ENCODE results near the gene ATP11C. TPM values are rescaled to one million over a fixed set of nuclear protein-coding genes. Genes with fewer than 3 reads are reported as not detected.
"Not testable (repeated sequence)": the region's sequence is repeated elsewhere in the genome, so short reads cannot be mapped to it uniquely, and the experiment has no call there.

Gene ATP11C
- polyA plus RNA-seq, 3 donors: 39.4 to 44.5 (median 41.4) TPM

DNA sequence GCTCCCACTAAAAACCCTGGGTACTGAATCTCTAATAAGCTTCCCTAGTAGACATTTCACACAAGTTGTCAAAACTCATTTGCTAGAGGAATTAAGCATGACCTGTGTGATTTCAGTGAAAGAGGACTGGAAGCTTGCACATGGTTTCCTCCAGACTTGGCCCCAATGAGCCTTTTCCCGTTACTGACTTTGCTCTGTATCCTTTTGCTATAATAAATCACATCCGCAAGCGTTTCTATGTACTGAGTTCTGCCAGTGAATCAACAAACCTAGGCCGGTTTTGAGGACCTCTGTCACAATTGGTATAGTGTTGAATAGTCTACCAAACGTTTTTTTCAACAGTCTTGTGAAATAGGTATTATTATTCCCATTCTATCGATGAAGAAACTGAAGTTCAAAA lies 8.2 kb downstream of the ATP11C start:
- no peak for DNase-seq (ENCODE audit: low read depth in 3 of 3, low spot score in 2 of 3)

DNA sequence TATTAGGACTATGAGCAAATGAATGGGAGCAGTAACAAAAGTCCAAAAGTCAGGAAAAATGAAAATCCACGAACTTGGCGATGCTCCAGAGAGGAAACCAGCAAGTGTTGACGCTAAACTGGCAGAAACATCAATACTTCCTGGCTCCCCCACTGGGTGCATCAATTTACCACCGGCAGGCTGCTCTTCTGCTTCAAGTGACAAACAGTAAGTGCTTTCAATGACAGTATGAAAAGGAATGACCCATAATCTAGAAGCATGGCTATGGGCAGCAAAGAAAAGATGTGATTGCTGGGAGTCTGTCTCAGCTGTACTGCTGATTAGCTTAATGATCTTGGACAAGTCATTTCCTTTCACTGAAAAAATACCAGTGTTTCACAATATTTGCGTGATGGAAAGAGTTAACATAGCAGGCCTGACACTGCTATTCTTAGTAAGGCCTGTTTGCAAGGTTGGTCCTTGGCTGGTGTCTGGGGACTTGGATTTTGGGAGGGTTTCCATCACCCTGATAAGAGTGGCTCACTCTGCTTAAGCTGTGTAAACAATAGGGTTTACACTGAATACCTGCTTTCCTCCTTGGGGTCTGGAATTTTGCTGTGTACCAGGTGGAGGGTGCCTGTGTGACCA lies 8.7 kb downstream of the ATP11C start:
- no peak for DNase-seq (ENCODE audit: low read depth in 3 of 3, low spot score in 2 of 3)

- DNase-seq (ENCODE audit: low read depth in 3 of 3, low spot score in 2 of 3): not testable (repeated sequence)
Measured at GRCh38 chrX:139921142-139921541, 11.7 kb downstream of the ATP11C start.

DNA sequence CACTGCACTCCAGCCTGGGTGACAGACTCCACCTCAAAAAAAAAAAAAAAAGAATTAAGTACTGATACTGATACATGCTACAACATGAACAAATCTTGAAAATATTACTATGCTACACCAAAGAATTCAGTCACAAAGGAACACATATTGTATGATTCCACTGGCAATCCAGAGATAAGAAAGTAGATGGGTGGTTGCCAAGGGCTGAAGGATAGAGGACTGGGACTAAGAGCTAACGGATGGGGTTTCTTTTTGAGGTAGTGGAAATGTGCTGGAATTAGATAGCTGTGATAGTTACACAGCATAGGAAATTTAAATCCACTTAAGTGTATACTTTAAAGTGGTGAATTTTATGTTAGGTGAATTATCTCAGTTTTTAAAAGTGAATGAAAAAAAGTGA lies 12.5 kb downstream of the ATP11C start:
- DNase-seq (ENCODE audit: low read depth in 3 of 3, low spot score in 2 of 3): no peak

- no peak for DNase-seq (ENCODE audit: low read depth in 3 of 3, low spot score in 2 of 3)
Measured at GRCh38 chrX:139914421-139914820, 18.4 kb downstream of the ATP11C start.

GRCh38 chrX:139909712-139910111 lies 23.1 kb downstream of the ATP11C start:
- no peak for DNase-seq (ENCODE audit: low read depth in 3 of 3, low spot score in 2 of 3)

DNA sequence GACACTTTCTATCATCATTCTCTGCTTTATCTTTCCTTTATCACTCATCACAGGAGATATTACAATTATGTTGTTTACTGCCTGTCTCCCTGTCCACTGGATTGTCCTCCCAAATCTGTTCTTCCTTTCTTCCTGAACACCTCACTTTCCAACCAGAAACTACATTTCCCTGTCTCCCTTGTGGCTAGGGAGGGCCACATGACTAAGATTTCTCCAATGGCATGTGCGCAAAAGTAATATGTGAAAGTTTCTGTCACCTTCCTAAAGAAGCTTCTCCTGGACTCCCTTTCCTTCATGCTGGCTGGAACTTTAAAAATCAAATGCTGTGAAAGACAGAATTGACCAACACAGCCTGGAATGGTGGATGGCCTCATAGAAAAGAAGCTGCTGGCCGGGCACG lies 25.8 kb downstream of the ATP11C start:
- DNase-seq (ENCODE audit: low read depth in 3 of 3, low spot score in 2 of 3): no peak

DNA sequence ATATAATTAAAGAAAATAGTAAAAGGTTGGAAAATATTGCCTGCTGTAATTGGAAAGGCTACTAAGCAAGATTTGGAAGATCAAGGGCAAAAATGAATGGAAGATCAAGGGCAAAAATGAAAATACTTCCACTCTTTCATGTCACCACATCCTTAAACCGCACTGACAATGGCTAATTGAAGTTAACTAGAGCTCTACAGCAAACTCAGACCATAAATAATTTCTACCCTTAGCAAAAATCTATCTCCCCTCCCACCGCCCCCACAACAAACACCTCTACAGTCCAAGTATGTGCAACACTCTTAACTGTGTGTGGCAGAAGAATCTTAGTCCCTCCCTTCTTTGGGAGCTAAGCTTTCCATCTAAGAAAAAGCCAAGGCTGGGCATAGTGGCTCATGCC lies 27.1 kb downstream of the ATP11C start:
- no peak for DNase-seq (ENCODE audit: low read depth in 3 of 3, low spot score in 2 of 3)

GRCh38 chrX:139905051-139905450 lies 27.8 kb downstream of the ATP11C start:
- no peak for DNase-seq (ENCODE audit: low read depth in 3 of 3, low spot score in 2 of 3)

DNA sequence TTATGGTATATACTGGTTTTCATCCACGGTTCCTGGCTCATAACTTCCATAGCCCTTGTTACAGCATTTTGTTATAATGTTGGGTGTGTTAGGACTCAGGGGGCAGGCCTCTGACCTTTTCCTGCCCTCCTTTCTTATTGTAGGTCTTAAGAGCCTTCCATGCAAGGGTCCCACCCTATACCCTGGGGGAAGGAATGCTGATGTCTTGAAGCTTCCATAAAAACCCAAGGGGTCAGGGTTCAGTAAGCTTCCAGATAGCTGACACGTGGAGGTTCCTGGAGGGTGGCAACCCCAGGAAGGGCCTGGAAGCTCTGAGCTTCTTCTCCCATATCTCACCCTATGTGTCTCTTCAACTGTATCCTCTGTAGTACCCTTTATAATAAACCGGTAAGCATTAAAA lies 29.6 kb downstream of the ATP11C start:
- no peak for DNase-seq (ENCODE audit: low read depth in 3 of 3, low spot score in 2 of 3)

DNA sequence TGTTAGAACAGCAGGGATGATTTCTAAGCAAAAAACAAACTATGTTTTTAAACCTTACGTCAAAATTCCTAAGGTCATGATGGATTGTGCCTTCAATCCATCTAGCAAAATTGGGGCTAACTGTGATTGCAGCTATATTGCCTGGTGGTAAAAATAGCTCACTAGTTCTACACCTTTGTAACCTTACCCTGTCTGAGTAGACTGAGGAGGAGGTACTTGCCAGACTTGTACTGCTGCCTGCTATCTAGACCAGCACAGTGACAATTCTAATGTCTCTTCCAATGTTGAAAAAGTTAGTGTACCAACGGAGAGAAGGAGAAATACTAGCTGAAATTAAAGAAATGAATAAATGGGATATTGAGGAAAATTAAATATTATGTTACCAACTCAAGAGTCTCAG lies 30.3 kb downstream of the ATP11C start:
- no peak for DNase-seq (ENCODE audit: low read depth in 3 of 3, low spot score in 2 of 3)

- no peak for DNase-seq (ENCODE audit: low read depth in 3 of 3, low spot score in 2 of 3)
Measured at GRCh38 chrX:139898334-139898733, 34.5 kb downstream of the ATP11C start.

DNA sequence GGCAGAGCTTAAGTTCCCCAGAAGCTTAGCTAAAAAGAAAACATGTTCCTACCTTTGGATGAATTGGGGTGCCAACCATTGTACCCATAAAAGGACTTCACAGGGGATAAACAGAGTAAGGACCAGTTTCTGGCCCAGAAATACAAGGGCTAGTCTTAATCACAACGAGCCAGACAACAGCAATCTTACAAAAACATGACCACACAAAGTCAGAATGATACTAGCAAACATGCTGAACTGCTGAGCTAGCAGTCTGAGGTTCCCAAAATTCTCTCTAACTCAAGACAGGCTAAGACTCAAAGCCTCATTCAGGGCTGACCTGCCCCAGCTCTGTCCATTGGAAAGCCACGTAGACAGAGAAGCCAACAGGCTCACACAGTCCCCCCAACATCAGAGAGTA lies 40.3 kb downstream of the ATP11C start:
- no peak for DNase-seq (ENCODE audit: low read depth in 3 of 3, low spot score in 2 of 3)

DNA sequence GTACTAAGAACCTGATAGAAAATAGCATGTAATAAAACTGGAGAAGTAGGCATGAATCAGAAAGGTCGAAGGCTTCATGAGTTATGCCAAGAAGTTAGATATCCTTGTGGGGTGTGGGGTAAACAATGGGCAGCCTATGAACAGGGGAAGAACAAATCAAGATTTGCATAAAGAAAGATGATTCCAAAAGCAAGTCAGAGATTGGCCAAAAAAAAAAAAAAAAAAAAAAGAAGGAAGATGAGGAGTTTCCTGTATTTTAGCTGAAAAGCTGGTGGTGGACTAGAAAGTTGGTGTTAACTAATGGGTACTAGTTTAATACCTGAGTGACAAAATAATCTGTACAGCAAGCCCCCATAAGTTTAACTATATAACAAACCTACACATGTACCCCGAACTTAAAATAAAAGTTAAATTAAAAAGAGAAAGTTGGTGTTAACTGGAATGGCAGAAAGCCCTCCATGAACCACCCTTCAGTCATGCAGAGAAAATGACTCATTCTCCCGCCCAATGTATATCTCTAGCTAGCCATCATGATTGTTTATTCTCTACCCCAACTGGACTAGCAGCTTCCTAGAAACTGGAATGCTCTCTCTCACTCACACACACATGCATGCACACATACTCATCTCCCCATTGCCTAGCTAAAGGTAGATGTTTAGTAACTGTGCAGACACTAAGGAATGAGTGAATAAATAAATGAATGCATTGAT lies 41.7 kb downstream of the ATP11C start:
- no peak for DNase-seq (ENCODE audit: low read depth in 3 of 3, low spot score in 2 of 3)

DNA sequence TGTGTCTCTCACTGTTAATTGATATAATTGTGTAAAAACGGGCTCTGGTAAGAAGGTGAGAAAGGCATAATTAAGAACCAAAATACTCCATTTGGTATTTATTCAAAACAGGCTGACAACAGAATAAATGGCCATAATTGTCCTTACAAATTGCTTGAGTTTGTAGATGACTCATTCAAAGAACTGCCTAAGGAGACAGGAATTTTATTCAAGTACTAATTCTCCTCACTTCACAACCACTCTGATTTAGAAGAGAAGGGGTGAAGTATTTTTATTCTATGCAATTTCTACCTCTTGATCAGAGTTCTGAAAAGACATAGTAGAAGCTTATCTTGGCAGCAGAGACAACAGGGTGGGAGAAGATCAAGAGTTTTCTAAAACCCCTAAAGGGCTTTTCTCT lies 43.1 kb downstream of the ATP11C start:
- no peak for DNase-seq (ENCODE audit: low read depth in 3 of 3, low spot score in 2 of 3)

- no peak for DNase-seq (ENCODE audit: low read depth in 3 of 3, low spot score in 2 of 3)
Measured at GRCh38 chrX:139883984-139884383, 48.9 kb downstream of the ATP11C start.

- no peak for DNase-seq (ENCODE audit: low read depth in 3 of 3, low spot score in 2 of 3)
Measured at GRCh38 chrX:139882299-139882698, 50.6 kb downstream of the ATP11C start.

DNA sequence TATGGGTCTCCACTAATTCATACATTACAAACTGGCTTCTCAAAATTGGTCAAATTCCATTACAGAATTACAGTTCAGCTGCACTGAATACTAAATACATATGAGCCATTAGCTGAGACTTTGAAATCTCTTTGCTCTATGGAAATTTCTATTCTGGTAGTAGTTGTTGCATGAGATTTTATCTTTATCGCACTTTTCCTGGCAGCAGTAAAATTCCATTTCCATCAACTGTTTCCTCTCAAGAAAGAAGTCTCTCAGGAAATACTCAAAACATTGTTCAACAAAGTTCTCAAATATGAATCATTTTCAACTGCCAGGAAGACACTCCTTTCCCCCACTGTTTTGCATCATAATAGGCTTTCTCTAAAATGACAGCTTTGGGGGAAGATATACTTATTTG lies 51.3 kb downstream of the ATP11C start:
- peak in 1 of 3 donors; percentile 0 for DNase-seq (ENCODE audit: low read depth in 3 of 3, low spot score in 2 of 3)

DNA sequence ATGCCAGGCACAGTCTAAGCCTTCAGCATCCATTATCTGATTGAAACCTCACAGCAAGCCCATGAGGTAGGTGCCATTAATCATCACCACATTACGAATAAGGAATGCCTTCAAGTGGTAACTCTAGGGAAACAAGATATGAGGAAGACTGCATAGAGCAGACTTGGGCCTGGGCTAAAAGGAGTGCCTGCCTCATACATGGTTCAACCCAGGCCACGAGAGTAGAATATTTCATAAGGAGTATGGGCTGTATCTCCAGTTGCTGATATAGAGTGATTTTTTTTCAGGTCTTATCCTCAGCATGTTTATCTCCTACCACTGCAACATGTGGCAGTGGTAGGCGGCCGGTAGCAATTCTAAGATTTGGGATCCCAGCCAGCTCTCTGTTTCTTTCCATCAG lies 51.7 kb downstream of the ATP11C start:
- DNase-seq (ENCODE audit: low read depth in 3 of 3, low spot score in 2 of 3): no peak

- DNase-seq (ENCODE audit: low read depth in 3 of 3, low spot score in 2 of 3): no peak
Measured at GRCh38 chrX:139877710-139878414, 55.0 kb downstream of the ATP11C start.

- DNase-seq (ENCODE audit: low read depth in 3 of 3, low spot score in 2 of 3): peak in 1 of 3 donors; percentile 0
Measured at GRCh38 chrX:139875841-139876240, 57.0 kb downstream of the ATP11C start.

GRCh38 chrX:139869796-139870195 lies 63.1 kb downstream of the ATP11C start:
- DNase-seq (ENCODE audit: low read depth in 3 of 3, low spot score in 2 of 3): no peak
